Measurements from ENCODE around the gene ABCG4.

Gene ABCG4

GRCh38 chr11:119205574-119206510 lies 57.0 kb downstream of the ABCG4 start, which contains the start of gene CBL:
CBL (plus strand) TSS chr11:119206339; CDS start chr11:119206418, 79 bp downstream.
- TF ChIP-seq TAF1 (IDR thresholded peaks at IDR 0.05; ENCODE audit: low read depth) (peak; percentile 55; the same call in 1 of the 2 replicates), EGR1 (IDR thresholded peaks at IDR 0.05) (no peak), MAX (IDR thresholded peaks at IDR 0.05) (0 out of 2 replicates have a peak, but pooled peaks have one; percentile 28), TCF12 (IDR thresholded peaks at IDR 0.05; ENCODE audit: low read depth) (0 out of 2 replicates have a peak, but pooled peaks have one; percentile 35), EP300 (IDR thresholded peaks at IDR 0.05; ENCODE audit: borderline replicate concordance) (peak; percentile 27; the same call in 1 of the 2 replicates), REST (IDR thresholded peaks at IDR 0.05; ENCODE audit: low read depth) (no peak), RAD21 (IDR thresholded peaks at IDR 0.05; ENCODE audit: low read depth) (peak; percentile 40; the same call in 1 of the 2 replicates)

DNA sequence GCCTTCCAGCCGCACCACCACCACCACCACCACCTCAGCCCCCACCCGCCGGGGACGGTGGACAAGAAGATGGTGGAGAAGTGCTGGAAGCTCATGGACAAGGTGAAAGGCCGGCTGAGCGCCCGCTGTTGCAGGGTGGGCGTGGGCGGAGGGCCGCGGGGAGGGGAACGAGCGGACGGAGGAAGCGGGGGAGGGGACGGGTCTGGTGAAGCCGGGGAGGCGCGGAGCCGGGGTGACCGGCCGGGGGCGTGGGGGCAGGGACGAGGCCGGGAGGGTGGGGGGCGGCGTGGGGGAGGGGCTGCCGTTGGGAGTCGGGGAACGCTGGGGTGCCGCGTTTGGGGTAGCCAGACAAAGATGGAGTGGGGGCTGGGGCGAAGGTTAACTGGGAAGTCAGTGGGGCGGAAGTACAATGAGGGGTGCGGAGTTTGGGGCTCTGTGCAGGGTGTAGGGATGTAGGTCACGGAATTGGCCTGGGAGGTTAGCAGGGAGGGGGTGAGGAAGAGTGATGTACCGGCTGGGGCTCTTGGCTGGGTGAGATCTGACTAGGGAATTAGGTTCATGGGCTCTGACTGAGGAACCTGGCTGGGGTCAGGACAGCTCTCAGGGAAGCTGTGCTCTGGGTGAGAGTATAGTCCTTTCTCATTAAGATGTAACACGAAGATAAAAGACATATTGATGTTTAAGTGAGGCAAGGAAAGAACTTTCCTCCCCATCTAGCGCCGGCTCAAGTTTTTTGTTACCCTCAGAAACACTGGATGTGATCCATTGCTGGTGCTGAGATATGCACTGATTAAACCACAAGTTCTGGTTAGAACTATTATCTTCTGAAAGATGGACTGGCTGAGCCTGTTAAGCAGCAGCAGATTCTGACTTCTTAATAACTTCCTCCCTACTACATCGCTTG lies 57.9 kb downstream of the ABCG4 start:
- TF ChIP-seq NFIC (IDR thresholded peaks at IDR 0.05) (no peak), YY1 (IDR thresholded peaks at IDR 0.05; ENCODE audit: low read depth) (no peak), RAD21 (IDR thresholded peaks at IDR 0.05; ENCODE audit: low read depth) (no peak), EGR1 (IDR thresholded peaks at IDR 0.05) (peak; percentile 88), FOXM1 (IDR thresholded peaks at IDR 0.05; ENCODE audit: borderline replicate concordance, low read depth) (no peak), TEAD4 (IDR thresholded peaks at IDR 0.05) (no peak), ZBTB7A (IDR thresholded peaks at IDR 0.05; ENCODE audit: low read depth) (no peak)

DNA sequence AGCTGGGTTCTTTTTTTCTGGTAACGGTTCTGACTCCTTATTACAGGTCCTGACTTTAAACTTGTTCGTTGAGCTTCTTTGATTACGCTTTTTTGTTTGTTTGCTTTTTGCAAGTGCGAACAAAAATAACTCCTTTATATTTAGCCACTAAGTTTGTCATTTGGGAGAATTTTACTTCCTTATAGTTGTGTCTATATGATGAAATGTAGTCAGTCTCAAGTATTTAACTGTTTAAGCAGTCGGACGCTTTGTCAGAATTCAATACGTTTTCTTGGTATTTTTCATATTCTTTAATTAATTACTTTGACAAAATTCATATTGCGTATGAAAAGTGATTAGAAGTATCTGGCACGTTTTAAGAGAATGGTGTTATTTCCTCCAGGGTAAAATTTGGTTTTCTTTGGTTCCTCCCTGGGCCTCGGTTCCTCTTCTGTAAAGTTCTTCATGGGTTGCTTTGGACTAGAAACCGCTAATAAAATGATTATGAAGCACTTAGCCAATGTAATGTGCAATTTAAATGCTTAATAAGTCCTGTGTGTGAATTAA lies 58.6 kb downstream of the ABCG4 start:
- TF ChIP-seq CREB1 (IDR thresholded peaks at IDR 0.05; ENCODE audit: low read depth): no peak
- no peak for TF ChIP-seq REST (IDR thresholded peaks at IDR 0.05; ENCODE audit: low read depth)
- TF ChIP-seq RAD21 (IDR thresholded peaks at IDR 0.05; ENCODE audit: low read depth): no peak
- no peak for TF ChIP-seq TEAD4 (IDR thresholded peaks at IDR 0.05)
- no peak for TF ChIP-seq MAX (IDR thresholded peaks at IDR 0.05)
- TF ChIP-seq EGR1 (IDR thresholded peaks at IDR 0.05): no peak
- TF ChIP-seq TAF1 (IDR thresholded peaks at IDR 0.05; ENCODE audit: low read depth): no peak
- no peak for TF ChIP-seq CEBPB (IDR thresholded peaks at IDR 0.05)
- TF ChIP-seq NFIC (IDR thresholded peaks at IDR 0.05): no peak
- TF ChIP-seq ZBTB7A (IDR thresholded peaks at IDR 0.05; ENCODE audit: low read depth): no peak
- no peak for TF ChIP-seq TCF12 (IDR thresholded peaks at IDR 0.05; ENCODE audit: low read depth)
- no peak for TF ChIP-seq EP300 (IDR thresholded peaks at IDR 0.05; ENCODE audit: borderline replicate concordance)
- TF ChIP-seq YY1 (IDR thresholded peaks at IDR 0.05; ENCODE audit: low read depth): no peak

DNA sequence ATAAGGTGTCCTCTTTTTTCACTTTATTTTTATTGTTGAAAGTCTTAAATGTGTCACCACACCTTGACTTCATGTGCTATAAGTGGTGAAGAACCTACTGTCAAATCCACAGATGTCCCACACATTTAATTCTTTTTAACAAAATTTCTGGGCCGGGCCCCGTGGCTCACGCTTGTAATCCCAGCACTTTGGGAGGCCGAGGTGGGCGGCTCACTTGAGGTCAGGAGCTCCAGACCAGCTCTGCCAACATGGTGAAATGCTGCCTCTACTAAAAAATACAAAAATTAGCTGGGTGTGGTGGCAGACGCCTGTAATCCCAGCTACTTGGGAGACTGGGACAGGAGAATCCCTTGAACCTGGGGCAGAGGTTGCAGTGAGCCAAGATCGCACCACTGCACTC lies 60.3 kb downstream of the ABCG4 start:
- TF ChIP-seq TCF12 (IDR thresholded peaks at IDR 0.05; ENCODE audit: low read depth) (no peak), TAF1 (IDR thresholded peaks at IDR 0.05; ENCODE audit: low read depth) (no peak), MAX (IDR thresholded peaks at IDR 0.05) (no peak), FOXM1 (IDR thresholded peaks at IDR 0.05; ENCODE audit: borderline replicate concordance, low read depth) (no peak), CREB1 (IDR thresholded peaks at IDR 0.05; ENCODE audit: low read depth) (no peak), EGR1 (IDR thresholded peaks at IDR 0.05) (no peak), TEAD4 (IDR thresholded peaks at IDR 0.05) (no peak), NFIC (IDR thresholded peaks at IDR 0.05) (no peak), ZBTB7A (IDR thresholded peaks at IDR 0.05; ENCODE audit: low read depth) (no peak), EP300 (IDR thresholded peaks at IDR 0.05; ENCODE audit: borderline replicate concordance) (no peak), CEBPB (IDR thresholded peaks at IDR 0.05) (no peak), YY1 (IDR thresholded peaks at IDR 0.05; ENCODE audit: low read depth) (no peak), REST (IDR thresholded peaks at IDR 0.05; ENCODE audit: low read depth) (no peak)
